Natural killer cell (primary cell): ENCODE results near the gene RNPC3. TPM values are rescaled to one million over a fixed set of nuclear protein-coding genes. Genes with fewer than 3 reads are reported as not detected.

Source experiments
- ATAC-seq, 3 donors: fragments of 150-1000 bp in 2 of 3; fragments of 200-7000 bp in 1 of 3; cut with Tn5 transposase; 1 replicate in 1 of 3; 2 replicates in 2 of 3; pipeline ENCODE4 v1.10.0; 2021; ENCODE audit warnings: mild to moderate bottlenecking in 2 of 3, moderate library complexity in 2 of 3
- DNase-seq, 2 donors: peaks; one replicate each; pipeline versions ENCODE4 v3.0.0 to v3.0.0-alpha.2; 2013 to 2021; ENCODE audit warnings: mixed read lengths in 1 of 2
- H3K27ac ChIP-seq: one replicate; pipeline ENCODE4 v1.5.1; 2013; ENCODE audit warnings: mild to moderate bottlenecking, low read length
- H3K27me3 ChIP-seq: one replicate; pipeline ENCODE4 v1.6.1; 2013; ENCODE audit warnings: low read length; ENCODE audit not compliant: control insufficient read depth, insufficient read depth
- H3K36me3 ChIP-seq: one replicate; pipeline ENCODE4 v1.6.1; 2013; ENCODE audit warnings: low read length; ENCODE audit not compliant: control insufficient read depth, insufficient read depth
- H3K4me1 ChIP-seq: one replicate; pipeline ENCODE4 v1.6.1; 2013; ENCODE audit warnings: low read length; ENCODE audit not compliant: control insufficient read depth, insufficient read depth
- H3K4me3 ChIP-seq: one replicate; pipeline ENCODE4 v1.5.1; 2013; ENCODE audit warnings: low read length
- H3K9me3 ChIP-seq: one replicate; pipeline ENCODE4 v1.6.1; 2013; ENCODE audit warnings: low read length; ENCODE audit not compliant: control insufficient read depth, insufficient read depth
- H3K27ac Mint-ChIP-seq, 2 donors: one replicate each; pipeline ENCODE4 v1.8.0; 2022; ENCODE audit warnings: mild to moderate bottlenecking in 2 of 2, mixed read lengths in 2 of 2, moderate library complexity in 1 of 2
- H3K27me3 Mint-ChIP-seq, 2 donors: one replicate each; pipeline ENCODE4 v1.8.0; 2022; ENCODE audit warnings: low read depth in 2 of 2, mixed read lengths in 2 of 2
- H3K36me3 Mint-ChIP-seq: one replicate; pipeline ENCODE4 v1.8.0; 2022; ENCODE audit warnings: mixed read lengths
- H3K4me1 Mint-ChIP-seq, 2 donors: one replicate each; pipeline ENCODE4 v1.8.0; 2022; ENCODE audit warnings: mixed read lengths in 2 of 2
- H3K4me3 Mint-ChIP-seq: one replicate; pipeline ENCODE4 v1.8.0; 2022; ENCODE audit warnings: mild to moderate bottlenecking, moderate library complexity, mixed read lengths
- H3K9me3 Mint-ChIP-seq, 2 donors: one replicate each; pipeline ENCODE4 v1.8.0; 2022; ENCODE audit warnings: mixed read lengths in 2 of 2
- CTCF ChIP-seq: fragments of 200-600 bp; IDR thresholded peaks from one replicate; pipeline ENCODE4 v1.8.0; 2022; ENCODE audit warnings: antibody characterized with exemption
- WGBS: methylation state at CpG from one replicate; pipeline ENCODE4 v1.1.7; 2013; ENCODE audit warnings: missing lambda C conversion rate; ENCODE audit not compliant: insufficient coverage; 5-methylcytosine and 5-hydroxymethylcytosine counted together
- intact Hi-C: fragments of 100-400 bp; cut with micrococcal nuclease; formaldehyde crosslinking; loops from one replicate; pipeline ENCODE4 v1.14.2; 2022
- total RNA-seq, 4 donors: library from RNA; stranded (reverse); fragments of 120-200 nt in 1 of 4; gene quantifications; one replicate each; pipeline versions ENCODE4 v1.2.3 to v1.2.4, GENCODE V29; 2013 to 2022

RNPC3 gene
- total RNA-seq, 3 donors from 2014 or later (not counting 1 experiment from before 2014, with no cell fraction given): 42.9 to 56.7 (median 44.8) TPM

DNA sequence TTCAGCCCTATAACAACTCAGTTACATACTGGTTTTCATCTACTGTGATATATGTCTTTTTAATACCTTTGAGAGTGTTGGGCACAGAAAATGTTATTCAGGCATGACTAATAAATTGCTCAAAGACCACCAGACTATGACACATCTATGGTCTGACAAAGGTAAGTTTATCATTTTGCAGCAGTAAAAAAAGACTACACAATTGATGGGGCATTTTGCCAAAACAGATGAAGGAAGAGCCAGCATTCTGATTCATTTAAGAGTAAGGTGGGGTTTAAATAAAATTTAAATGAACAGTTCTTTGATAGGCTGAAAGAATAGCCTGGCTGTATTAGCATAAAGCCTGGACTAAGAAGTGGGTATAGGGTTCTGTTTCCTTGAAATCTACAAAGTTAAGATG, 8.8 kb upstream of the RNPC3 start:
- no peak overlapping the region for H3K4me3 Mint-ChIP-seq
- no peak for TF ChIP-seq CTCF

GRCh38 chr1:103517380-103518047, 8.0 kb upstream of the RNPC3 start:
- TF ChIP-seq CTCF: no peak
- Mint-ChIP-seq H3K4me3 (no peak overlapping the region), H3K36me3 (no peaks in the 10 kb centered on the region), H3K4me1 (no peaks in the 10 kb centered on the region), H3K27me3 (no peaks in the 10 kb centered on the region), H3K27ac (no peak overlapping the region), H3K9me3 (no peaks in the 10 kb centered on the region)
- Histone ChIP-seq H3K9me3 (no peaks in the 10 kb centered on the region), H3K36me3 (no peaks in the 10 kb centered on the region), H3K27me3 (no peaks in the 10 kb centered on the region), H3K4me3 (no peak overlapping the region), H3K4me1 (no peaks in the 10 kb centered on the region), H3K27ac (no peak overlapping the region)
- DNase-seq: no peak
- 43% methylated on average over 1 of the region's 2 CpGs for WGBS
- intact Hi-C loops: no loop called here
- ATAC-seq: no peak

More for the DNA sequence above, 8.8 kb upstream of the RNPC3 start:
- Mint-ChIP-seq H3K36me3 (peaks cover 2% of the 10 kb centered on the region), H3K4me1 (no peaks in the 10 kb centered on the region), H3K27ac (no peak overlapping the region), H3K9me3 (peaks cover 0 to under 1% of the 10 kb centered on the region in 2 donors), H3K27me3 (no peaks in the 10 kb centered on the region)
- no peak for ATAC-seq
- H3K4me3 ChIP-seq: no peak overlapping the region
- no peaks in the 10 kb centered on the region for H3K4me1 ChIP-seq
- H3K9me3 ChIP-seq: no peaks in the 10 kb centered on the region
- intact Hi-C loops: no loop called here
- H3K27ac ChIP-seq: no peak overlapping the region
- no peak for DNase-seq
- H3K27me3 ChIP-seq: no peaks in the 10 kb centered on the region
- H3K36me3 ChIP-seq: no peaks in the 10 kb centered on the region

GRCh38 chr1:103520822-103521221, 4.7 kb upstream of the RNPC3 start:
- Histone ChIP-seq H3K27me3 (no peaks in the 10 kb centered on the region), H3K9me3 (no peaks in the 10 kb centered on the region), H3K27ac (no peak overlapping the region), H3K4me1 (peaks cover 6% of the 10 kb centered on the region), H3K36me3 (no peaks in the 10 kb centered on the region), H3K4me3 (no peak overlapping the region)
- peaks cover under 1 to 7% of the 10 kb centered on the region in 2 donors for H3K4me1 Mint-ChIP-seq
- peaks cover 0 to 10% of the 10 kb centered on the region in 2 donors for H3K27me3 Mint-ChIP-seq
- no peak overlapping the region for H3K4me3 Mint-ChIP-seq
- ATAC-seq: no peak
- no peak overlapping the region for H3K27ac Mint-ChIP-seq
- H3K36me3 Mint-ChIP-seq: no peaks in the 10 kb centered on the region
- no peak for DNase-seq
- no peaks in the 10 kb centered on the region for H3K9me3 Mint-ChIP-seq
- TF ChIP-seq CTCF: no peak
- intact Hi-C loops: no loop called here

DNA sequence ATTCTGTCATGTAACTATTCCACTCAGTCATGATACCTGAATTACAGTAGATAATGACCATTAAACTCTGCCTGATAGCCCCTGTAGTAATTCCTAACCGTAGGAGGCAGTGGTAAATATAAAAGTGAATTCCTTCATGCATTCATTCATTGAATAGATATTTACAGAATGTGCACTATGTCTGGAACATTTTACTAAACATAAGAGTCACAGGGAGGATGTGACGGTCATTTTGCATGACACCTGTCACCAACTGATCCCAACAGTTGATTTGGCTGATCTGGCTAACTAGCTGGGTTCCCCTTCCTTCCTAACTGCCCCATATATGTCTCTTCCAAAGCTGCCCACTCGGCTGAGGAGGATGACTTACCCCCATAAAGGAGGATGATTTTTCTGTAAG, 2.2 kb upstream of the RNPC3 start:
- intact Hi-C loops: no loop called here
- Mint-ChIP-seq H3K27ac (no peak overlapping the region), H3K4me3 (no peak overlapping the region), H3K27me3 (peaks cover 0 to 10% of the 10 kb centered on the region in 2 donors), H3K4me1 (peaks cover 20 to 23% of the 10 kb centered on the region in 2 donors), H3K36me3 (no peaks in the 10 kb centered on the region), H3K9me3 (no peaks in the 10 kb centered on the region)
- ATAC-seq: no peak
- Histone ChIP-seq H3K4me3 (no peak overlapping the region), H3K4me1 (peaks cover 6% of the 10 kb centered on the region), H3K9me3 (no peaks in the 10 kb centered on the region), H3K36me3 (peaks cover under 1% of the 10 kb centered on the region), H3K27ac (no peak overlapping the region), H3K27me3 (no peaks in the 10 kb centered on the region)
- TF ChIP-seq CTCF: no peak
- WGBS: 100% methylated on average over 2 of the region's 3 CpGs
- no peak for DNase-seq
